ENCODE measurements around the gene PXYLP1.

PXYLP1 gene

GRCh38 chr3:141332416-141332815 lies 100.8 kb downstream of the PXYLP1 start:
- TF ChIP-seq, protein P1, sequence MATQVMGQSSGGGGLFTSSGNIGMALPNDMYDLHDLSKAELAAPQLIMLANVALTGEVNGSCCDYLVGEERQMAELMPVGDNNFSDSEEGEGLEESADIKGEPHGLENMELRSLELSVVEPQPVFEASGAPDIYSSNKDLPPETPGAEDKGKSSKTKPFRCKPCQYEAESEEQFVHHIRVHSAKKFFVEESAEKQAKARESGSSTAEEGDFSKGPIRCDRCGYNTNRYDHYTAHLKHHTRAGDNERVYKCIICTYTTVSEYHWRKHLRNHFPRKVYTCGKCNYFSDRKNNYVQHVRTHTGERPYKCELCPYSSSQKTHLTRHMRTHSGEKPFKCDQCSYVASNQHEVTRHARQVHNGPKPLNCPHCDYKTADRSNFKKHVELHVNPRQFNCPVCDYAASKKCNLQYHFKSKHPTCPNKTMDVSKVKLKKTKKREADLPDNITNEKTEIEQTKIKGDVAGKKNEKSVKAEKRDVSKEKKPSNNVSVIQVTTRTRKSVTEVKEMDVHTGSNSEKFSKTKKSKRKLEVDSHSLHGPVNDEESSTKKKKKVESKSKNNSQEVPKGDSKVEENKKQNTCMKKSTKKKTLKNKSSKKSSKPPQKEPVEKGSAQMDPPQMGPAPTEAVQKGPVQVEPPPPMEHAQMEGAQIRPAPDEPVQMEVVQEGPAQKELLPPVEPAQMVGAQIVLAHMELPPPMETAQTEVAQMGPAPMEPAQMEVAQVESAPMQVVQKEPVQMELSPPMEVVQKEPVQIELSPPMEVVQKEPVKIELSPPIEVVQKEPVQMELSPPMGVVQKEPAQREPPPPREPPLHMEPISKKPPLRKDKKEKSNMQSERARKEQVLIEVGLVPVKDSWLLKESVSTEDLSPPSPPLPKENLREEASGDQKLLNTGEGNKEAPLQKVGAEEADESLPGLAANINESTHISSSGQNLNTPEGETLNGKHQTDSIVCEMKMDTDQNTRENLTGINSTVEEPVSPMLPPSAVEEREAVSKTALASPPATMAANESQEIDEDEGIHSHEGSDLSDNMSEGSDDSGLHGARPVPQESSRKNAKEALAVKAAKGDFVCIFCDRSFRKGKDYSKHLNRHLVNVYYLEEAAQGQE (IDR thresholded peaks at IDR 0.05; ENCODE audit: low read depth) = no peak
- TF ChIP-seq YY1 (IDR thresholded peaks at IDR 0.05; ENCODE audit: low read depth) = no peak
- TF ChIP-seq TCF12 (IDR thresholded peaks at IDR 0.05; ENCODE audit: low read depth) = no peak
- no peak for TF ChIP-seq MAX (IDR thresholded peaks at IDR 0.05)
- TF ChIP-seq EGR1 (IDR thresholded peaks at IDR 0.05) = no peak
- TF ChIP-seq TEAD4 (IDR thresholded peaks at IDR 0.05) = no peak
- no peak for TF ChIP-seq RAD21 (IDR thresholded peaks at IDR 0.05; ENCODE audit: low read depth)

- TF ChIP-seq NFIC (IDR thresholded peaks at IDR 0.05) (no peak), EGR1 (IDR thresholded peaks at IDR 0.05) (no peak), MAX (IDR thresholded peaks at IDR 0.05) (no peak), TCF12 (IDR thresholded peaks at IDR 0.05; ENCODE audit: low read depth) (no peak), EP300 (IDR thresholded peaks at IDR 0.05; ENCODE audit: borderline replicate concordance) (no peak), TEAD4 (IDR thresholded peaks at IDR 0.05) (no peak), YY1 (IDR thresholded peaks at IDR 0.05; ENCODE audit: low read depth) (no peak), CREB1 (IDR thresholded peaks at IDR 0.05; ENCODE audit: low read depth) (no peak), FOXM1 (IDR thresholded peaks at IDR 0.05; ENCODE audit: borderline replicate concordance, low read depth) (no peak), CEBPB (IDR thresholded peaks at IDR 0.05) (no peak), ZBTB7A (IDR thresholded peaks at IDR 0.05; ENCODE audit: low read depth) (no peak), TAF1 (IDR thresholded peaks at IDR 0.05; ENCODE audit: low read depth) (no peak), RAD21 (IDR thresholded peaks at IDR 0.05; ENCODE audit: low read depth) (no peak)
- TF ChIP-seq, protein P1 (IDR thresholded peaks at IDR 0.05; ENCODE audit: low read depth) = no peak
- TF ChIP-seq, protein P2, sequence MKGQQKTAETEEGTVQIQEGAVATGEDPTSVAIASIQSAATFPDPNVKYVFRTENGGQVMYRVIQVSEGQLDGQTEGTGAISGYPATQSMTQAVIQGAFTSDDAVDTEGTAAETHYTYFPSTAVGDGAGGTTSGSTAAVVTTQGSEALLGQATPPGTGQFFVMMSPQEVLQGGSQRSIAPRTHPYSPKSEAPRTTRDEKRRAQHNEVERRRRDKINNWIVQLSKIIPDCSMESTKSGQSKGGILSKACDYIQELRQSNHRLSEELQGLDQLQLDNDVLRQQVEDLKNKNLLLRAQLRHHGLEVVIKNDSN (IDR thresholded peaks at IDR 0.05) = no peak
Observed at GRCh38 chr3:141333836-141334626, 102.4 kb downstream of the PXYLP1 start.

DNA sequence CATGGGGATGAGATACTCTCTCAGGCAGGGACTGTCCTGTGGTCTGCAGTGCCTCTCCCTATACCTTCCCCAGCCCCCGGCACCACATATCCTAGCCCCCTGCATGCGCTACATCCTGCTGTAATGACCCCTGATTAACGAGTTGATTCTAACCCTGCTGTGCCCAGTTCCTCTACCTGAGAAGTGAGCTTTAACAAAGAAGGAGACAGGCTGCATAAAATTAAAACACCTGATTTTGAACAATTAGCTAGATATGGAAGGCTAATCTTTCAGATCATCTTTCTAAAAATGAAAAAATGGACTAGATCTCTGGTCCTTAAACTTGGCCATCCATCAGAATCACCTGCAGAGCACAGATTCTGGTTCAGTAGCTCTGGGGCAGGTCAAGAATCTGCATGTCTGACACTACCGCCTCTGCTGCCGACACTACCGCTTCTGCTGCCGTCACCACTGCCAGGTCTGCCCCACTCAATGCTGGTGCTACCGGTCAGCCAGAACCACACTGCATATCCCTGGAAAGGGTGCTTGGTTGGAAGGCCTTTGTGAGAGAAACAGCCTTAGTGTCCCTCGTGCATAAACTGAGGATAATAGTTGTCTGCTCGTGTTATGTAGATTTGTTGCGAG lies 103.1 kb downstream of the PXYLP1 start:
- TF ChIP-seq EGR1 (IDR thresholded peaks at IDR 0.05) = no peak

GRCh38 chr3:141335531-141336061 lies 104.0 kb downstream of the PXYLP1 start:
- TF ChIP-seq EP300 (IDR thresholded peaks at IDR 0.05; ENCODE audit: borderline replicate concordance) (no peak), TAF1 (IDR thresholded peaks at IDR 0.05; ENCODE audit: low read depth) (no peak), TCF12 (IDR thresholded peaks at IDR 0.05; ENCODE audit: low read depth) (no peak), MAX (IDR thresholded peaks at IDR 0.05) (no peak), YY1 (IDR thresholded peaks at IDR 0.05; ENCODE audit: low read depth) (no peak), NFIC (IDR thresholded peaks at IDR 0.05) (no peak), CREB1 (IDR thresholded peaks at IDR 0.05; ENCODE audit: low read depth) (no peak)

GRCh38 chr3:141336672-141337522 lies 105.3 kb downstream of the PXYLP1 start:
- TF ChIP-seq YY1 (IDR thresholded peaks at IDR 0.05; ENCODE audit: low read depth) (no peak), NFIC (IDR thresholded peaks at IDR 0.05) (no peak), CEBPB (IDR thresholded peaks at IDR 0.05) (no peak), TAF1 (IDR thresholded peaks at IDR 0.05; ENCODE audit: low read depth) (no peak), RAD21 (IDR thresholded peaks at IDR 0.05; ENCODE audit: low read depth) (no peak), FOXM1 (IDR thresholded peaks at IDR 0.05; ENCODE audit: borderline replicate concordance, low read depth) (no peak), MAX (IDR thresholded peaks at IDR 0.05) (no peak), ZBTB7A (IDR thresholded peaks at IDR 0.05; ENCODE audit: low read depth) (no peak), CREB1 (IDR thresholded peaks at IDR 0.05; ENCODE audit: low read depth) (no peak), EP300 (IDR thresholded peaks at IDR 0.05; ENCODE audit: borderline replicate concordance) (no peak), TEAD4 (IDR thresholded peaks at IDR 0.05) (no peak), EGR1 (IDR thresholded peaks at IDR 0.05) (no peak)
- TF ChIP-seq, protein P1 (IDR thresholded peaks at IDR 0.05; ENCODE audit: low read depth) = no peak
